ENCODE measurements around the gene COL13A1. TPM values are rescaled to one million over a fixed set of nuclear protein-coding genes. Genes with fewer than 3 reads are reported as not detected.

Gene COL13A1
- total RNA-seq, 4 donors from 2014 or later, result 0.46 to 0.60 TPM; not detected in 2

GRCh38 chr10:69817078-69817581, 15.4 kb downstream of the COL13A1 start:
- no peak for TF ChIP-seq CTCF (IDR thresholded peaks at IDR 0.05)
- DNase-seq (ENCODE audit: low spot score), result no peak
- ATAC-seq (ENCODE audit: low FRiP score), result no peak

GRCh38 chr10:69818676-69819239, 17.1 kb downstream of the COL13A1 start:
- no peak for TF ChIP-seq CTCF (IDR thresholded peaks at IDR 0.05)
- ATAC-seq (ENCODE audit: low FRiP score) (no peak), DNase-seq (ENCODE audit: low spot score) (no peak)

GRCh38 chr10:69819716-69820506, 18.2 kb downstream of the COL13A1 start:
- no peak for TF ChIP-seq CTCF (IDR thresholded peaks at IDR 0.05)

GRCh38 chr10:69820817-69821216, 19.1 kb downstream of the COL13A1 start:
- DNase-seq (ENCODE audit: low spot score) (no peak), ATAC-seq (ENCODE audit: low FRiP score) (no peak)
- TF ChIP-seq CTCF (IDR thresholded peaks at IDR 0.05), result no peak

More at GRCh38 chr10:69819716-69820506, 18.2 kb downstream of the COL13A1 start:
- ATAC-seq (ENCODE audit: low FRiP score) (no peak), DNase-seq (ENCODE audit: low spot score) (no peak)

GRCh38 chr10:69825604-69826003, 23.9 kb downstream of the COL13A1 start:
- DNase-seq (ENCODE audit: low spot score), result no peak
- ATAC-seq (ENCODE audit: low FRiP score), result no peak
- no peak for TF ChIP-seq CTCF (IDR thresholded peaks at IDR 0.05)

GRCh38 chr10:69826094-69826493, 24.4 kb downstream of the COL13A1 start:
- no peak for TF ChIP-seq CTCF (IDR thresholded peaks at IDR 0.05)
- no peak for DNase-seq (ENCODE audit: low spot score)
- ATAC-seq (ENCODE audit: low FRiP score), result no peak

Measured in omental fat pad (tissue), 4 donors.